IPS-NIHi7 (cell line): ENCODE measurements around the gene PRDM16.

ENCODE experiments used
- DNase-seq: peaks from one replicate; pipeline ENCODE4 v3.0.0; 2012; ENCODE audit warnings: mixed read lengths; ENCODE audit errors: extremely low spot score

The PRDM16 gene

GRCh38 chr1:3336641-3337630 lies 267.9 kb downstream of the PRDM16 start:
- no peak for DNase-seq

GRCh38 chr1:3337798-3338724 lies 269.1 kb downstream of the PRDM16 start:
- DNase-seq = no peak

- DNase-seq = no peak
These were observed 269.7 kb downstream of the PRDM16 start for GRCh38 chr1:3338725-3339070.

GRCh38 chr1:3339856-3340255 lies 270.9 kb downstream of the PRDM16 start:
- DNase-seq = no peak

- DNase-seq = no peak
These were observed 271.7 kb downstream of the PRDM16 start for GRCh38 chr1:3340548-3341235.

GRCh38 chr1:3341236-3341994 lies 272.4 kb downstream of the PRDM16 start:
- no peak for DNase-seq

- DNase-seq = no peak
These were observed 274.0 kb downstream of the PRDM16 start for GRCh38 chr1:3342960-3343359.

GRCh38 chr1:3344395-3344794 lies 275.4 kb downstream of the PRDM16 start:
- DNase-seq = no peak

GRCh38 chr1:3345792-3346191 lies 276.8 kb downstream of the PRDM16 start:
- no peak for DNase-seq

GRCh38 chr1:3346478-3346877 lies 277.5 kb downstream of the PRDM16 start:
- no peak for DNase-seq

GRCh38 chr1:3347257-3348020 lies 278.4 kb downstream of the PRDM16 start:
- no peak for DNase-seq

GRCh38 chr1:3348196-3348865 lies 279.3 kb downstream of the PRDM16 start:
- no peak for DNase-seq

- DNase-seq = peak; percentile 63
These were observed 280.4 kb downstream of the PRDM16 start for GRCh38 chr1:3349161-3349967.

GRCh38 chr1:3349968-3350299 lies 280.9 kb downstream of the PRDM16 start:
- DNase-seq = no peak

GRCh38 chr1:3350506-3351261 lies 281.7 kb downstream of the PRDM16 start:
- DNase-seq = no peak

GRCh38 chr1:3351449-3352298 lies 282.7 kb downstream of the PRDM16 start:
- no peak for DNase-seq

GRCh38 chr1:3352299-3352951 lies 283.4 kb downstream of the PRDM16 start:
- DNase-seq = peak; percentile 69
